IMR-90 (cell line): ENCODE measurements around the gene B4GALT1.

Source experiments
- CEBPB ChIP-seq: IDR thresholded peaks from 2 replicates; pipeline ENCODE4 v1.6.1; 2012; ENCODE audit warnings: low read depth, low read length, improper control_type of control experiment
- CTCF ChIP-seq: conservative IDR thresholded peaks from 2 replicates; pipeline ENCODE4 v1.5.1; 2012; ENCODE audit warnings: mild to moderate bottlenecking, low read depth, low read length, improper control_type of control experiment
- ELK1 ChIP-seq: fragments of 150-350 bp; IDR thresholded peaks from 2 replicates; pipeline ENCODE4 v1.6.1; 2016; ENCODE audit warnings: low read depth, mild to moderate bottlenecking, low read length, moderate library complexity, borderline replicate concordance
- POLR2A ChIP-seq: IDR thresholded peaks from 2 replicates; pipeline ENCODE4 v1.6.1; 2012; ENCODE audit warnings: mild to moderate bottlenecking, low read depth, low read length

- no peak for TF ChIP-seq CTCF
- TF ChIP-seq CEBPB: peak; percentile 78
- no peak for TF ChIP-seq ELK1
- no peak for TF ChIP-seq POLR2A
These were observed 16.1 kb downstream of the B4GALT1 start for GRCh38 chr9:33151007-33151557.
